Astrocyte (in vitro differentiated cells and primary cell): ENCODE results near the gene MYL7. TPM values are rescaled to one million over a fixed set of nuclear protein-coding genes. Genes with fewer than 3 reads are reported as not detected.
A peak's percentile ranks its signal among the peaks of the same experiment; 100 is the strongest.

ENCODE experiments used
- DNase-seq: peaks from one replicate; pipeline ENCODE4 v3.0.0-alpha.2; 2010; ENCODE audit warnings: low read depth
- FAIRE-seq: peaks from 2 replicates; lab custom pipeline; 2011; peaks lifted over from hg19 to GRCh38; lab: Jason Lieb, UNC
- H2AFZ ChIP-seq: 2 replicates; pipeline ENCODE4 v1.6.0; 2012; ENCODE audit warnings: low read depth, low read length, inconsistent platforms
- H3K27ac ChIP-seq: 2 replicates; pipeline ENCODE4 v1.5.1; 2011; ENCODE audit warnings: low read depth, low read length, inconsistent platforms
- H3K27me3 ChIP-seq: 2 replicates; pipeline ENCODE4 v1.6.0; 2011; ENCODE audit warnings: low read length, inconsistent platforms; ENCODE audit not compliant: insufficient read depth
- H3K36me3 ChIP-seq: 2 replicates; pipeline ENCODE4 v1.5.1; 2011; ENCODE audit warnings: low read length, inconsistent platforms; ENCODE audit not compliant: insufficient read depth
- H3K4me1 ChIP-seq: 2 replicates; pipeline ENCODE4 v1.5.1; 2011; ENCODE audit warnings: low read length, inconsistent platforms; ENCODE audit not compliant: insufficient read depth
- H3K4me2 ChIP-seq: 2 replicates; pipeline ENCODE4 v1.6.0; 2012; ENCODE audit warnings: low read length, inconsistent platforms
- H3K4me3 ChIP-seq: 2 replicates; pipeline ENCODE4 v1.5.1; 2011; ENCODE audit warnings: low read depth, mild to moderate bottlenecking, low read length, inconsistent platforms; ENCODE audit not compliant: insufficient read depth
- H3K79me2 ChIP-seq: 2 replicates; pipeline ENCODE4 v1.6.0; 2012; ENCODE audit warnings: mild to moderate bottlenecking, low read length, inconsistent platforms; ENCODE audit not compliant: insufficient read depth
- H3K9ac ChIP-seq: 2 replicates; pipeline ENCODE4 v1.6.0; 2012; ENCODE audit warnings: mild to moderate bottlenecking, low read length, inconsistent platforms
- H3K9me3 ChIP-seq: 2 replicates; pipeline ENCODE4 v1.5.1; 2012; ENCODE audit warnings: low read depth, mild to moderate bottlenecking, low read length, inconsistent platforms; ENCODE audit not compliant: insufficient read depth
- H4K20me1 ChIP-seq: 2 replicates; pipeline ENCODE4 v1.6.0; 2012; ENCODE audit warnings: low read length, inconsistent platforms; ENCODE audit not compliant: insufficient read depth
- H3K27ac Mint-ChIP-seq: one replicate; pipeline ENCODE4 v1.8.0; 2021; ENCODE audit warnings: mild to moderate bottlenecking, mixed read lengths; ENCODE audit not compliant: unreplicated experiment
- H3K27me3 Mint-ChIP-seq: one replicate; pipeline ENCODE4 v1.8.0; 2021; ENCODE audit warnings: low read depth, mixed read lengths; ENCODE audit not compliant: unreplicated experiment
- H3K36me3 Mint-ChIP-seq: one replicate; pipeline ENCODE4 v1.8.0; 2021; ENCODE audit warnings: low read depth, mixed read lengths; ENCODE audit not compliant: unreplicated experiment
- H3K4me1 Mint-ChIP-seq: one replicate; pipeline ENCODE4 v1.8.0; 2021; ENCODE audit warnings: low read depth, mixed read lengths; ENCODE audit not compliant: unreplicated experiment
- H3K4me3 Mint-ChIP-seq: one replicate; pipeline ENCODE4 v1.8.0; 2021; ENCODE audit warnings: mild to moderate bottlenecking, moderate library complexity, mixed read lengths; ENCODE audit not compliant: unreplicated experiment
- H3K9me3 Mint-ChIP-seq: one replicate; pipeline ENCODE4 v1.8.0; 2021; ENCODE audit warnings: mild to moderate bottlenecking, mixed read lengths; ENCODE audit not compliant: unreplicated experiment
- EZH2 ChIP-seq: IDR thresholded peaks from 2 replicates; pipeline ENCODE4 v1.6.1; 2012; ENCODE audit warnings: mild to moderate bottlenecking, low read length, inconsistent platforms; ENCODE audit not compliant: insufficient read depth
- total RNA-seq: library from RNA; stranded (reverse); gene quantifications from 2 replicates; pipeline ENCODE4 v1.2.1, GENCODE V29; 2021
- TF ChIP-seq, protein P1 (sequence below): IDR thresholded peaks from 2 replicates; pipeline ENCODE4 v1.5.1; 2011; ENCODE audit warnings: low read depth, mild to moderate bottlenecking, inconsistent platforms, low read length, moderate library complexity; ENCODE audit not compliant: insufficient read depth

MYL7 gene
- total RNA-seq, 1 donor from 2014 or later, result 60.0 TPM

DNA sequence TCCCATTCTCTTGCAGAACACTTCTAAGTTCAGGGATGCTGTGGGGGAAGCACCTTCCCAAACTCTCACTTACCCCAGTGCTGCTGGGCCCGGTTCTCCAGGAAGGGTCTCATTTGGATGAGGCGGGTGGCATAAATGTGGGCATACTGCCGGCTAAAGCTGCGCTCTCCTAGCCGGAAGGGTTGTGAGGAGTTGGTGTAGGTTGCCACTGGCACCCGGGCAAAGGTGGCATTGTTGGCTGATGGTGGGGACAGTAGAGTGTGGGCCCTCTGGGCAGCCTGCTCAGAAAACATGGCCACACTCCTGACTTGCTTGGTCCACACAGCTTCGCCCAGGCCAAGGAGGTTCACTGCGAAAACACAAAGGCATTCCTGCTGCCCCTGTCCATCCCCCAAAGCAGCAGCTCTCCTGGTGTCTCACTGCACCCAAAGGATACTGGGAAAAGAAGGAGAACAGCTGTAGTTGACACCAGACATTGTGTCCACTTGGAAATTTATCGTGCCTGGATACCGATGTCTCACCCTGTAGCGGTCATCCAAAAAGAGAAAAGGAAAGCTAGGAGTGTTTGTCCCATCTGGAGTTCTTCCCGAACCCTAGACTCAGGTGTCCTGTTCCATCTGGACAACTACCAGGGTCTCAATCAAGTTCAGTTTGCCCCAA lies 19.2 kb downstream of the MYL7 start:
- H3K27ac Mint-ChIP-seq, result no peak overlapping the region
- Histone ChIP-seq H3K27ac (no peak overlapping the region), H4K20me1 (peaks cover 8% of the 10 kb centered on the region), H2AFZ (no peak overlapping the region), H3K36me3 (peaks cover 16% of the 10 kb centered on the region), H3K27me3 (no peaks in the 10 kb centered on the region), H3K4me1 (peaks cover 12% of the 10 kb centered on the region), H3K9ac (no peak overlapping the region), H3K4me2 (peak overlapping the region; percentile 93), H3K79me2 (peaks cover 35% of the 10 kb centered on the region), H3K9me3 (no peaks in the 10 kb centered on the region), H3K4me3 (peak overlapping the region; percentile 62)
- H3K4me3 Mint-ChIP-seq, result no peak overlapping the region
- H3K36me3 Mint-ChIP-seq, result peaks cover 18% of the 10 kb centered on the region
- no peaks in the 10 kb centered on the region for H3K27me3 Mint-ChIP-seq
- FAIRE-seq (no peak), DNase-seq (no peak)
- no peak for TF ChIP-seq EZH2
- TF ChIP-seq, protein P1, sequence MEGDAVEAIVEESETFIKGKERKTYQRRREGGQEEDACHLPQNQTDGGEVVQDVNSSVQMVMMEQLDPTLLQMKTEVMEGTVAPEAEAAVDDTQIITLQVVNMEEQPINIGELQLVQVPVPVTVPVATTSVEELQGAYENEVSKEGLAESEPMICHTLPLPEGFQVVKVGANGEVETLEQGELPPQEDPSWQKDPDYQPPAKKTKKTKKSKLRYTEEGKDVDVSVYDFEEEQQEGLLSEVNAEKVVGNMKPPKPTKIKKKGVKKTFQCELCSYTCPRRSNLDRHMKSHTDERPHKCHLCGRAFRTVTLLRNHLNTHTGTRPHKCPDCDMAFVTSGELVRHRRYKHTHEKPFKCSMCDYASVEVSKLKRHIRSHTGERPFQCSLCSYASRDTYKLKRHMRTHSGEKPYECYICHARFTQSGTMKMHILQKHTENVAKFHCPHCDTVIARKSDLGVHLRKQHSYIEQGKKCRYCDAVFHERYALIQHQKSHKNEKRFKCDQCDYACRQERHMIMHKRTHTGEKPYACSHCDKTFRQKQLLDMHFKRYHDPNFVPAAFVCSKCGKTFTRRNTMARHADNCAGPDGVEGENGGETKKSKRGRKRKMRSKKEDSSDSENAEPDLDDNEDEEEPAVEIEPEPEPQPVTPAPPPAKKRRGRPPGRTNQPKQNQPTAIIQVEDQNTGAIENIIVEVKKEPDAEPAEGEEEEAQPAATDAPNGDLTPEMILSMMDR, result no peak
- H3K9me3 Mint-ChIP-seq, result peaks cover 8% of the 10 kb centered on the region
- H3K4me1 Mint-ChIP-seq, result peaks cover 8% of the 10 kb centered on the region

DNA sequence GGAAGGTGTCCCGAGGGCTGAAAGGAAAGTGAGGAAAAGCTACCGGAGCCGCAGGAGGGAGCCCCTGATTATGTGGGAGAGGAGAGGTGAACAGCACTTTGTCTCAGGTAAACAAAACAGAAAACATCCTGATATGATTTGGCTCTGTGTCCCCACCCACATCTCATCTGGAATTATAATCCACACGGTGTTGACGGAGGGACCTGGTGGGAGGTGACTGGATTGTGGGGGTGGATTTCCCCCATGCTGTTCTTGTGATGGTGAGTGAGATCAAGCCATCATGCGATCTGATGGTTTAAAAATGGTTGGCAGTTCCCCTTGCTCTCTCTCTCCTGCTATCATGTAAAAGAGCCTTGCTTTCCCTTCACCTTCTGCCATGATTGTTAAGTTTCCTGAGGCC lies 20.7 kb downstream of the MYL7 start:
- no peak overlapping the region for H3K27ac ChIP-seq

More for the DNA sequence above, 20.7 kb downstream of the MYL7 start:
- no peaks in the 10 kb centered on the region for H3K9me3 ChIP-seq
- Mint-ChIP-seq H3K9me3 (no peaks in the 10 kb centered on the region), H3K27ac (no peak overlapping the region), H3K36me3 (peaks cover 18% of the 10 kb centered on the region), H3K27me3 (no peaks in the 10 kb centered on the region), H3K4me1 (peaks cover 8% of the 10 kb centered on the region), H3K4me3 (no peak overlapping the region)
- H3K79me2 ChIP-seq, result peaks cover 35% of the 10 kb centered on the region
- H3K9ac ChIP-seq, result no peak overlapping the region
- no peak overlapping the region for H3K4me3 ChIP-seq
- peaks cover 12% of the 10 kb centered on the region for H4K20me1 ChIP-seq
- FAIRE-seq (no peak), DNase-seq (no peak)
- peaks cover 16% of the 10 kb centered on the region for H3K36me3 ChIP-seq
- H3K4me1 ChIP-seq, result peaks cover 12% of the 10 kb centered on the region
- no peaks in the 10 kb centered on the region for H3K27me3 ChIP-seq
- H2AFZ ChIP-seq, result no peak overlapping the region
- TF ChIP-seq, protein P1, result no peak
- TF ChIP-seq EZH2, result no peak
- peak overlapping the region; percentile 7 for H3K4me2 ChIP-seq
